Ascending aorta (tissue), 2 donors: ENCODE results near the gene CYP8B1. TPM values are rescaled to one million over a fixed set of nuclear protein-coding genes. Genes with fewer than 3 reads are reported as not detected.

ENCODE experiments used
- DNase-seq, 2 donors: peaks; one replicate each; pipeline ENCODE4 v3.0.0-alpha.2; 2019; ENCODE audit warnings: low spot score in 2 of 2
- H3K27ac ChIP-seq, 2 donors: fragments of 200-600 bp; sonication (generic); one replicate each; pipeline ENCODE4 v1.5.1; 2016 to 2017; ENCODE audit warnings: mild to moderate bottlenecking in 1 of 2
- H3K27me3 ChIP-seq: fragments of 200-600 bp; sonication (generic); one replicate; pipeline ENCODE4 v1.5.1; 2017
- H3K36me3 ChIP-seq, 2 donors: fragments of 200-600 bp; sonication (generic); one replicate each; pipeline ENCODE4 v1.5.1; 2016
- H3K4me1 ChIP-seq, 2 donors: fragments of 200-600 bp; sonication (generic); one replicate each; pipeline ENCODE4 v1.5.1; 2016 to 2017; ENCODE audit warnings: mild to moderate bottlenecking in 1 of 2
- H3K4me3 ChIP-seq, 2 donors: fragments of 200-600 bp; sonication (generic); one replicate each; pipeline ENCODE4 v1.5.1; 2016 to 2017; ENCODE audit warnings: mild to moderate bottlenecking in 1 of 2
- H3K9me3 ChIP-seq, 2 donors: fragments of 200-600 bp; sonication (generic); one replicate each; pipeline ENCODE4 v1.5.1; 2016
- CTCF ChIP-seq, 3 experiments: fragments of 200-600 bp in 2 of 3; fragments of 450-650 bp in 1 of 3; sonication (generic) in 2 of 3; IDR thresholded peaks; one replicate each; pipeline ENCODE4 v1.5.1; 2016 to 2019; ENCODE audit warnings: antibody characterized with exemption in 3 of 3, mild to moderate bottlenecking in 1 of 3, moderate library complexity in 1 of 3
- intact Hi-C: fragments of 100-400 bp; cut with DNase I; formaldehyde crosslinking; loops from one replicate; pipeline ENCODE4 v1.15.1; 2023
- total RNA-seq: library from RNA; depleted of rRNA; stranded (reverse); fragments of >200 nt; gene quantifications from one replicate; pipeline ENCODE4 v1.1.0, GENCODE V29; 2016

CYP8B1 gene
- total RNA-seq, 1 donor from 2014 or later = 0.43 TPM

GRCh38 chr3:42867138-42867537 lies 8.5 kb downstream of the CYP8B1 start:
- no peaks in the 10 kb centered on the region for H3K4me1 ChIP-seq
- no peaks in the 10 kb centered on the region for H3K9me3 ChIP-seq
- no peaks in the 10 kb centered on the region for H3K36me3 ChIP-seq
- H3K27me3 ChIP-seq = no peaks in the 10 kb centered on the region
- H3K4me3 ChIP-seq = no peak overlapping the region
- H3K27ac ChIP-seq = no peak overlapping the region
- no peak for DNase-seq
- intact Hi-C loops = no loop called here
- no peak for TF ChIP-seq CTCF (IDR thresholded peaks at IDR 0.05)

GRCh38 chr3:42865256-42865655 lies 10.4 kb downstream of the CYP8B1 start:
- H3K27me3 ChIP-seq = no peaks in the 10 kb centered on the region
- H3K27ac ChIP-seq = no peak overlapping the region
- intact Hi-C loops = no loop called here
- H3K9me3 ChIP-seq = no peaks in the 10 kb centered on the region
- no peak for TF ChIP-seq CTCF (IDR thresholded peaks at IDR 0.05)
- H3K36me3 ChIP-seq = no peaks in the 10 kb centered on the region
- no peak for DNase-seq
- H3K4me3 ChIP-seq = no peak overlapping the region
- no peaks in the 10 kb centered on the region for H3K4me1 ChIP-seq

GRCh38 chr3:42864321-42864950 lies 11.2 kb downstream of the CYP8B1 start:
- H3K36me3 ChIP-seq = no peaks in the 10 kb centered on the region
- H3K4me1 ChIP-seq = no peaks in the 10 kb centered on the region
- no peak for TF ChIP-seq CTCF (IDR thresholded peaks at IDR 0.05)
- no peaks in the 10 kb centered on the region for H3K9me3 ChIP-seq
- intact Hi-C loops = no loop called here
- no peak overlapping the region for H3K4me3 ChIP-seq
- no peak overlapping the region for H3K27ac ChIP-seq
- no peak for DNase-seq
- H3K27me3 ChIP-seq = no peaks in the 10 kb centered on the region

GRCh38 chr3:42856544-42856943 lies 19.1 kb downstream of the CYP8B1 start:
- no peak for TF ChIP-seq CTCF (IDR thresholded peaks at IDR 0.05)
- H3K27ac ChIP-seq = no peak overlapping the region
- no peak for DNase-seq
- no peaks in the 10 kb centered on the region for H3K36me3 ChIP-seq
- no peaks in the 10 kb centered on the region for H3K9me3 ChIP-seq
- H3K4me1 ChIP-seq = peaks cover 0 to 15% of the 10 kb centered on the region in 2 donors
- no peak overlapping the region for H3K4me3 ChIP-seq
- no peaks in the 10 kb centered on the region for H3K27me3 ChIP-seq
- intact Hi-C loops = no loop called here

GRCh38 chr3:42855547-42856380 lies 19.9 kb downstream of the CYP8B1 start:
- Histone ChIP-seq H3K4me3 (no peak overlapping the region), H3K4me1 (peaks cover 0 to 19% of the 10 kb centered on the region in 2 donors), H3K36me3 (no peaks in the 10 kb centered on the region), H3K27ac (no peak overlapping the region), H3K9me3 (no peaks in the 10 kb centered on the region), H3K27me3 (no peaks in the 10 kb centered on the region)
- no peak for TF ChIP-seq CTCF (IDR thresholded peaks at IDR 0.05)
- intact Hi-C loops = no loop called here
- no peak for DNase-seq
